PC-9 (cell line): ENCODE measurements around the gene RGS18.

Experiments
- EZH2 ChIP-seq: fragments of 200-600 bp; sonication (generic); IDR thresholded peaks from 2 replicates; pipeline ENCODE4 v1.8.0; 2017; ENCODE audit warnings: antibody characterized with exemption, low read depth
- TF ChIP-seq, protein P1 (sequence below): fragments of 200-600 bp; sonication (generic); conservative IDR thresholded peaks from 2 replicates; pipeline ENCODE4 v1.6.1; 2017; ENCODE audit warnings: mixed run types, antibody characterized with exemption, mild to moderate bottlenecking, moderate library complexity

DNA sequence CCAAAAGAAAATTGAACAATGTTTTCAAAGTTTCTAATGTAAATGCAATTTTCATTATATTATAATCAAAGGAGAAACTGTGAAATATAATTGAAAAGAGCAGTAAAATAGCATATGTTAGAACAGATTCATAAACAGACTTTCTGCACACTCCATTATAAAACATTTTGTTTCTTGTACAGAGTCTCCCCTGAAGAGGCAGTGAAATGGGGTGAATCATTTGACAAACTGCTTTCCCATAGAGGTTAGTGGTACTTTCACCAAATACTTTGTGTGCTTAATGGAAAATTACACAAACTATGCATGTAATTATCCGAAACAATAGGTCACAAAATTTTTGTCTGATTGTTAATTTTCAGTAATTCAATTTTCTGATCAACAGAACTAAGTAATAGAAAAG lies 1.9 kb downstream of the RGS18 start:
- TF ChIP-seq, protein P1, sequence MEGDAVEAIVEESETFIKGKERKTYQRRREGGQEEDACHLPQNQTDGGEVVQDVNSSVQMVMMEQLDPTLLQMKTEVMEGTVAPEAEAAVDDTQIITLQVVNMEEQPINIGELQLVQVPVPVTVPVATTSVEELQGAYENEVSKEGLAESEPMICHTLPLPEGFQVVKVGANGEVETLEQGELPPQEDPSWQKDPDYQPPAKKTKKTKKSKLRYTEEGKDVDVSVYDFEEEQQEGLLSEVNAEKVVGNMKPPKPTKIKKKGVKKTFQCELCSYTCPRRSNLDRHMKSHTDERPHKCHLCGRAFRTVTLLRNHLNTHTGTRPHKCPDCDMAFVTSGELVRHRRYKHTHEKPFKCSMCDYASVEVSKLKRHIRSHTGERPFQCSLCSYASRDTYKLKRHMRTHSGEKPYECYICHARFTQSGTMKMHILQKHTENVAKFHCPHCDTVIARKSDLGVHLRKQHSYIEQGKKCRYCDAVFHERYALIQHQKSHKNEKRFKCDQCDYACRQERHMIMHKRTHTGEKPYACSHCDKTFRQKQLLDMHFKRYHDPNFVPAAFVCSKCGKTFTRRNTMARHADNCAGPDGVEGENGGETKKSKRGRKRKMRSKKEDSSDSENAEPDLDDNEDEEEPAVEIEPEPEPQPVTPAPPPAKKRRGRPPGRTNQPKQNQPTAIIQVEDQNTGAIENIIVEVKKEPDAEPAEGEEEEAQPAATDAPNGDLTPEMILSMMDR = no peak
- TF ChIP-seq EZH2 = no peak
